ENCODE results near the gene CTCF. TPM values are rescaled to one million over a fixed set of nuclear protein-coding genes. Genes with fewer than 3 reads are reported as not detected.
A peak's percentile ranks its signal among the peaks of the same experiment; 100 is the strongest.

Gene CTCF
- total RNA-seq, 1 experiment from 2014 or later, result 53.8 TPM

DNA sequence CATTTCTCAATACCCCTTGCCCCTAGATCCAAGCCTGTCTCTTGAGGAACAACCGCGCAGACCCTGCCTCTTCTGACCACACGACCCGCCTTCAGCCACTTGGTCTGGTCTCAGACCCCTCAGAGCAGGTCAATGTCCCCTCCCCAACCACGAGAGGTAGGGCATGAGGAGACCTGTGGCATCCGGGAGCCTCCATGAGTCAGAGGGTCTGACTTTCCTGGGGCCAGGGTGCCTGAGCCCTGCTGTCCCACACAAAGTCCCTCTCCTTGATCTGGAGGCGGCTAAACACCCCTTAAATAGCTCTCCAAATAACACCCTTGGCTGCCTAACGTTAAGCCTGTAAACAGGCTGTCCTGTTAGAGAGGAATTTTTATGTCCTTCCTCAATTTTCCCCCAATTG lies 87.7 kb downstream of the CTCF start:
- DNase-seq (ENCODE audit: low read depth), result no peak

DNA sequence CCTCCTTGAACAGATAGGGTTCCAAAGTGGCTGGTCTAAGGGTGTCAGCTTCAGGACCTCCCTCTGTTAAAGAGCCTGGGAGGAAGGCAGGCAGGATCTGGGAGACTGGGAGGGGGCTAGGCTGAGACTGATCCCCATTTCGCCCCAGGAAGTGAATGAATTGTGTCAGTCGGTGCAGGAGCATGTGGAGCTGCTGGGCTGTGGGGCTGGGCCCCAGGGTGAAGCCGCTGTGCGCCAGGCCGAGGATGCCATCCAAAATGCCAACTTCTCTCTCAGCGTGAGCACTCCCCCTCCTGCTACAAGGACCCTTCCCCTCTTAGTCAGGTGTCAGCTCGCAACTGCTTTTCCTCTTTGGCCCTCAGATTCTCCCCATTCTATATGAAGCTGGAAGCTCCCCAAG lies 88.7 kb downstream of the CTCF start:
- no peak for DNase-seq (ENCODE audit: low read depth)

DNA sequence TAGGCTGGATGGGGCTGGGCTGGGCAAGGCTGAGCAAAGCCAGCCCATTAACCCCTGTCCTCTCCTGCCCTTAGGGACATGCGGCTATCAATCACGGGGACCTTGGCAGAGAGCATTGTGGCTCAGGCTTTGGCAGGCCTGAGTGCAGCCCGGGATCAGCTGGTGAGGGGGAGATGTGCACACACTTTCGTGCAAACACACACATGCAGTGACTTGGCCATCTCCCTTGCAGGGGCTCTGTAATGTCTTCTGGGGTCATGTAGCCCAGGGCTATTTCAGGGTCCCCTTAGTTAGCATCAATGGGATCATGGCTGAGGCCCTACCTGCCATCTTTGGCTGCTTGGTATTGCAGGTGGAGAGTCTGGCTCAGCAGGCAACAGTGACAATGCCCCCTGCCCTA lies 89.5 kb downstream of the CTCF start:
- DNase-seq (ENCODE audit: low read depth), result no peak

DNA sequence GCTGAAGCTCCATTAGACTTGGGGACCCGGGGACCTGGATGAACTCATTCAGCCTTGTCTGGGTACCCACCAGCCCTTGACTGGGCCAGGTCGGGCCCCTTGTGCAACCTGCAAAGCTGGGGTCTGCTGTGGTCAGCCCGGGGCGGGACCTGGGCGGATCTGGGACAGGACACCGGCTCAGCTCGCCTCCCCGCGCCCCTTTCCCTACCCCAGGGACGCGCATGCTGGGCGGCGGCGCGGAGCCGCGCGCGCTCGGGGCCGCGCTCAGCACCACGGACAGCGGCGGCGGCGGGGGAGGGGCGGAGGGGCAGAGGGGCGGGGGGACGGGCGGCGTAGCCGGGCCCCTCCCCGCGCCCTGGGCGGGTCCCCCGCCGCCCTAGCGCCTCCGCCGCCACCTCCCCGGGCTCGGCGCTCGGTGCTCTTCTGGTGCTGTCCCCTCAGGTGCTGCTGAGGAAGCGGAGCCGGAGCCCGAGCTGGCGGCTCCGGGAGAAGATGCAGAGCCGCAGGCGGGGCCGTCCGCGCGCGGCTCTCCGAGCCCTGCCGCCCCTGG lies 90.3 kb downstream of the CTCF start:
- peak; percentile 29 for DNase-seq (ENCODE audit: low read depth)

DNA sequence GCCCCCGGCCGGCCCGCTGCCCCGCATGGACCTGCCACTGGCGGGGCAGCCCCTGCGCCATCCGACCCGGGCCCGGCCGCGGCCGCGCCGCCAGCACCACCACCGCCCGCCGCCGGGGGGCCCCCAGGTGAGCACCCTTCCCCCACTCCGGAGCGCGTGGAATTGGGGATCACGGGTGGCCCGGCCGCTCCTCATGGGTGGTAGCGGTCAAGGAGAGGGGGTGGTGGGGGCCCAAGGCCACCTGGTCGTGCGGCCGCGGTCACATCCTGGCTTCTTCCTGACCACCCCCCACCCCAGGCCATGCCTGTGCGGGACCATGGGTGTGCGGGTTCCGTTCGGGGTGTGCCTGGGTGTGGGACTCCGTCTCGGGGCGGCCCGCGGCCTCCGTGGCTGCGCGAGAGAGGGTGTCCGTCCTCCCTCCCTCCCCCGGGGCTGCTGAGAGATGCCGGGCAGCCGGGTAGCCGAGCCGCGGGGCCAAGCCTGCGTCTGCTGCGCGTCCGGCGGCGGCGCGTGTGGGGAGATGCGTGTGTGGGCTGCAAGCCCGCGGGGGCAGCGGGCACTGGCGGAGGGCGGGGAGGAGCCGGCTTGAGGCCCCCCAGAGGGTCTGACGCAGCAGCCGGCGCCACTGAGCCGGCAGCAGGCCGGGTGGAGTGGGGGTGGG lies 90.9 kb downstream of the CTCF start:
- no peak for DNase-seq (ENCODE audit: low read depth)

DNA sequence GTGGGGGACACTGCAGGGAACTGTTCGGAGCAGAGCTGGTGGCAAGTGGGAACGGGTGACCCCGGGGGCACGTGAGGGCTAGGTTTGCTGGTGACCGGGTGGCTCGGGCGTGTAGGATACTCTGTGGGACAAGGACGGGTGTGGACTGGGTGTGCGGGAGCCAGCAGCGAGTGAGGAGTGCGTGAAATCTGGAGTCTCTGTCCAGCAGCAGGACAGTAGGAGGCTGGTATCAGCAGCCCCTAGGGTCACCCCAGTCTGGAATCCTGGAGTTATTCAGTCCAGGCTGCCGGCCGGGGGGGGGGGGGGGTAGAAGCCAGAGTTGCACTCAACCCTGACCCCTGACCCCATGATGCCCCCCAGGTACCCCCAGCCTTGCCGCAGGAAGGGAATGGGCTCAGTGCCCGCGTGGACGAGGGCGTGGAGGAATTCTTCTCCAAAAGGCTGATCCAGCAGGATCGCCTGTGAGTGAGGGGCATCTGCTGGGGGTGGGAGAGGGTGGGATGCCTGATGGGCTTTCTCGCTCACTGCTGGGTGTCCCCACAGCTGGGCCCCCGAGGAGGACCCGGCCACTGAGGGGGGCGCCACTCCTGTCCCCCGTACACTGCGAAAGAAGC lies 91.6 kb downstream of the CTCF start:
- DNase-seq (ENCODE audit: low read depth), result no peak

DNA sequence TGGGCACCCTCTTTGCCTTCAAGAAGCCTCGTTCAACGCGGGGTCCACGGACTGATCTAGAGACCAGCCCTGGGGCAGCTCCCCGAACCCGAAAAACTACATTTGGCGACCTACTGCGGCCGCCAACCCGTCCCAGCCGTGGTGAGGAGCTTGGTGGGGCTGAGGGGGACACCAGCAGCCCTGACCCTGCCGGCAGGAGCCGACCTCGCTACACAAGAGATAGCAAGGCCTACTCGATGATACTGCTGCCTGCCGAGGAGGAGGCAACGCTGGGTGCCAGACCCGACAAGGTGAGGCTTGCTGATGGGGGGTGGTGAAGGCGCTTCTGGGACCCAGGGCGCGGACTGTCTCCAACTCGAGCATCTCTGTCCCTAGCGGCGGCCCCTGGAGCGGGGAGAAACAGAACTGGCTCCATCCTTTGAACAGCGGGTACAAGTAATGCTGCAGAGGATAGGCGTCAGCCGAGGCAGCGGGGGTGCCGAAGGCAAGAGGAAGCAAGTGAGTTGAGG lies 92.1 kb downstream of the CTCF start:
- no peak for DNase-seq (ENCODE audit: low read depth)

DNA sequence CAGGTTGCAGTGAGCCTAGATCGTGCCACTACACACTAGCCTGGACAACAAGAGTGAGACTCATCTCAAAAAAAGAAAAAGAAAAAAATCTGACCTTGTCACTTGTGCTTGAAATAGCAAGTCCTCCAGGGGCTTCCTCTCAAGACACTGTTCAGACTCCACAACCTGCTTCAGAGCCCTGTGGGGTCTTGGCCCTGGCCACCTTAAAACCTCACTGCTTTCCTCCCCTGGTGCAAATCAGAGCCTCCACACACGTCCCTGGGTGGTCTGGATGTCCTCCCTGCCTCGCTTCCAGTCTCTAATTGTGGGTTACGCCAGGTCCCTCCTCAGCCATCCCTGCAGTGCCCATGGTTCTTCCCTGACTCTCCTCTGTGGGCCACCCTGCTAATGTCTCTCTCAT lies 93.0 kb downstream of the CTCF start:
- no peak for DNase-seq (ENCODE audit: low read depth)

DNA sequence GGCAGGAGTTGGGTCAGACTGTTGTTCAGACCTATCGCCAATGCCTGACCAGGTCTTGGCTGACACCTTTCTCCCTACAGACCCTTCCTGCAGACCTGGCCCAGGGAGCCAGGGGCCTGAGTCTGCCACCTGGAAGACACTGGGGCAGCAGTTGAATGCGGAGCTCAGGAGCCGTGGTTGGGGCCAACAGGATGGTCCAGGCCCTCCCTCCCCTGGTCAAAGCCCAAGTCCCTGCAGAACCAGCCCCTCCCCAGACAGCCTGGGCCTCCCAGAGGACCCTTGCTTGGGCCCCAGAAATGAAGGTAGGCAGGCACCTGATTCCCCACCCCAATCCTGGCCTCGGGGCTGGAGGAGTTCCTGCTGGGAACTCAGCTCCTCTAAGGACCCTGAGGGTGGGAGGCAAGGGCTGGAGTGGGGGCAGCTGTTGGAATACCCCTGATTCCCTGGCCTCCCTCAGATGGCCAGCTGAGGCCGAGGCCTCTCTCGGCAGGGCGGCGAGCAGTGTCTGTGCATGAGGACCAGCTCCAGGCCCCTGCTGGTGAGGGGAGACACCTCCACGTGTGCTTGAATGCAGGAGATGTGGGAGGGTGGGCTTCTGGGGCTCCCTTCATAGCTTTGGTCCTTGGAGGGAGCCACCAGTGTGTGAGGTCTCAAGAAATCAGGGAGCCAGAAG lies 94.2 kb downstream of the CTCF start:
- DNase-seq (ENCODE audit: low read depth), result no peak

DNA sequence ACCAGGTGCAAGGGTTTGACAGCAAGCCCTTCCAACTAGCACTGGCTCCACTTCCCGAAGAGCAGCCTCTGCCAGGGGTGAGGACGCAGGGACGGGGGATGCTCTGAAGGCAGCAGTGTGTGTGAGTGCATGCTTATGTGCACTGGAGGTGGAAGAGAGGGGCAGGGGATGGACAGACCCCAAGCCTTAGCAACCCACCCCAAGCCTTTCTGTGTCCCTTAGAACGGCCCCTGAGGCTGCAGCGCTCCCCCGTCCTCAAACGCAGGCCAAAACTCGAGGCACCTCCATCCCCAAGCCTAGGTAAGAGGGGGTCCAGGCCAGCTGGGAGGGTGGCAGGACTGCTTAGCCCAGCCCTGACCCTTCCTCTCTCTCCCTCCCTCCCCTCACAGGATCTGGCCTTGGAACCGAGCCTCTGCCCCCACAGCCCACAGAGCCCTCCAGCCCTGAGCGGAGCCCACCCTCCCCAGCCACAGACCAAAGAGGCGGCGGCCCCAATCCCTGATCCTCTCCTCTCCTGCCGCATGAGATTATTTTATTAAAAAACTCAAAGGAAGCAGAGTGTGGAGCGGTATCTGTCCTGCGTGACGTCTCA lies 94.8 kb downstream of the CTCF start:
- no peak for DNase-seq (ENCODE audit: low read depth)

DNA sequence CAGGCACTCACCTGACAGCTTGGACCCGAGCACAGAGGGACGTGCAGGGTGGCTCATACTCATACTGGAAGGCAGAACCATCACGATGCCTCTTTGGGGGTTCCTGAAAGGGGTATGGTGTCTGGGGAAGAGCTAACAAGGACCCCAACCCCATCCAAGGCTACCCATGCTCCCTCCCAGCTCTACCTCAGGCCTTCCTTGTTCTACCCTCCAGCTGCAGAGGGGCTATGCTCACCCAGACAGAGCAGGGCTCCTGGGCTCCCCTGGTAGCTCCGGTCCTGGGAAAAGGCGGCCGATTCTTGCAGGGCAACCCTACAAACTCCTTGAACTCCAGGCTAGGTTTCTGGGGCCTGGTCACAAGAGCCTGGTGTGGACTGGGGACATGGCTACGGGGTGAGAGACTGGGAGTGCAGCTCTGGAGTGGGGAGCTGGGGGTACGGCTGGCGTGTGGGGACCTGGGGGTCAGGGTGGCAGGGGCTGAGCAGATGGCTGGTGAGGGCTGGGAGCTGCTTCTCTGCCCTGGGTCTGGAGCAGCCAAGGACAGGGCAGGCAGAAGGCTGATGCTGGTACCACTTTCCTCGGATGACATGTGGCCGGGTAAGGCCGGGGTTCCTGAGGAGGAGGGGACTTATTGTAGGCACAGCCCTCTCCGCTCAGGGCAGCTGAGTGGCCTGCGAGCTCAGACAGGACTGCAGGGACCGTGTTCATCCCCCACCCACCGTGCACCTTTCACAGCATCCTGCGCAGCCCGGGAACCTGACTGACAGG lies 95.6 kb downstream of the CTCF start:
- DNase-seq (ENCODE audit: low read depth), result no peak

DNA sequence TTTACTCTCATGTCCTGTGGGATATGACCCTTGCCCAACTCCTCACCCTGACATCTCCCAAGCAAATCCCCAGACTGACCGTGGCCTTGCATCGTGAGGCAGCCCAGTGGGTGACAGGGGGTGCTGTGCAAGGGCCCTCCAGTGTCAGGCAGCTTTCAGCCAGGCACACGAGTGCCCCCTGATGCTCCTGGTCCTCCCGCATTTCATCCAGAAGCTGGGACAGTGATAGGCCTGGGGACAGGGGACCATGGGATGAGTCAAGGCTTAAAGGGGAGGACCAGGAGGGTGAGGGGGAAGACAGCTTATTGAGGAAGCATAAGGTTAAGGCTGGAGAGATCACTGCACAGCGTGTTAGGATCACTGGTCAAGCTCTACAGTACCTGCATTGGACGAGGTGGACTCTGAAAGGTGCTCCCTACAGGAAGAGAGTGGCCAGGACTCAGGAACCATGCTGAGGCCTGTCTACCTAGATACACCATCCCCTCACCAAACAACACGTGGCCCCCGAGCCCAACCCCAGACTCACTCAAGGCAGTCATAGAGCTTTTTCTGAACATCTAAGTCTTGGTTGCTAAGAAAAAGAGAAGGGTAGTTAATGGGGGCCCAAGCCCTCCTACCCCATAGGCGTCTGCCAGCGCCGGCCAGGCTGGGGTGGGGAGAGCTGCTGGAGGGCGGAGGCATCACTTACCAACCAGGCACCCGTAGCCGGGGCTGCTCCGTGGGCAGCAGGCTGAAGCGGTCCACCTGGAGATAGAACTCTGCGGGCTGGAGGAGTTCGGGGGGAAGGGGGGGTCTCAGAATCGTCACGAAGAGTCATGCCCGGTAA lies 96.7 kb downstream of the CTCF start:
- DNase-seq (ENCODE audit: low read depth), result no peak

DNA sequence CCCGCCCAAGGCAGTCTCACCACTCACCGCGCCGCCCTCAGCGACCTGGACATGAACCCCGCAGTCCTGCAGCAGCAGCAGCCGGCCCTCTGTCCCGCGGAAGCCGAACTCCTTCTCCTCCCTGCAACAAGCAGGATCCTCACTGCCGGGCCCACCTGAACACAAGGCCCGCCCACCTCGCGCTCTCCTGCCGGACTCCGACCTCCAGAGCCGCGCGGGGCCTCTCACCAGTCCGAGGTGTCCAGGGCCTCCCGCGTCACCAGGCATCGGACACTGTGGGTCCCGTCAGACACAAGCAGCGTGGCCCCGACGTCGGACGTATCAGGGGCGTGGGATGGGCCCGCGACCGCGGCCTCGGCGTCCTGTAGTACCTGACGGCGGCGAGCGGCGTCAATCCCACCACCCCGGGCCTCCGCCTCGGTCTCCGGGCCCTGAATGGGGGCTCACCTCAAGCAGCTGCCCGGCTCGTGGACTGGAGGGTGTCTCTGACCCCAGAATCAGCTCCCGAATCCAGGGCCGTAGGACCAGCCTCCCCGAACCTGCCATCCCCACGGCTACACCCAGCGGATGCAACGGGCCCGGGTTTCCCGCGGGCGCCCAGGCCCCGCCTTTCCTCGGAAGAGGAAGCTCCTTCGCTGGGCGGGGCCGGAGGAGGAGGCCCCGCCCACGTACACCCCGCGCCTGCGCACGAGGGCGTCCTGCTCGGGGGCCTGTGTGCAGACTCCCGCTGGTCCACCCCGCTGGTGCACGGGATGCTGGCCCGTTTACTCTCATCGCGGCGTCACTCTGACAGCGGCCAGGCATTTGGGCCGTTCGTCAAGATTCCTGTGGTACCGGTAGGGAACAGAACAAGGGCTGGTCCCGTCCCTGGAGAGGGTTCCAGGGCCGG lies 97.6 kb downstream of the CTCF start, which contains the start of gene ACD:
Gene ACD (minus strand): TSS at position 586 of the 889 bp plus-strand sequence. CDS start 40 bp downstream, at position 546.
- DNase-seq (ENCODE audit: low read depth), result peak; percentile 85

DNA sequence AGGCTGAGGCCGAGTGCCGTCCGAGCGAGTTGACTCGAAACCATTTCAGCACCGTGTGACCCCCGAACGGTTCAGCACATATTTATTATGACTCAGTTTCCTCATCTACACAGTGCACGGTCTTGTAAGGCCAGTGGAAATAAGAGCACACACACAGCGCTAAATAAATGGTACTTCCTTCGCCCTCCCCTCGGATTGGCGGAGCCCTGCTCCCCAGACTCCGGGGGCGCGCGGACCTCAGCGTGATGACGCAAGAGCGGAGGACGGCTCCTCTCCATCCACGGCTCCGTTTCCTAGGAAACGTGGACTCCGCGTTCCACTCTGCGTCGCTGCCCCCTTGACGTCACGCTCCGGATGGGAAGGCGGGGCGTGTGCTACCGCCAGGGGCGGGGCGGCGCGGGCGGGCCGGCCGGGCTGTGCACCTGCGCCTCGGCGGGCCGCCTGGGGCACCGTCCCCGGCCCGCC lies 98.3 kb downstream of the CTCF start, which contains the start of gene PARD6A:
Gene PARD6A (plus strand): TSS at position 397 of the 465 bp plus-strand sequence. CDS start 79 bp downstream, outside the sequence.
- peak; percentile 92 for DNase-seq (ENCODE audit: low read depth)

DNA sequence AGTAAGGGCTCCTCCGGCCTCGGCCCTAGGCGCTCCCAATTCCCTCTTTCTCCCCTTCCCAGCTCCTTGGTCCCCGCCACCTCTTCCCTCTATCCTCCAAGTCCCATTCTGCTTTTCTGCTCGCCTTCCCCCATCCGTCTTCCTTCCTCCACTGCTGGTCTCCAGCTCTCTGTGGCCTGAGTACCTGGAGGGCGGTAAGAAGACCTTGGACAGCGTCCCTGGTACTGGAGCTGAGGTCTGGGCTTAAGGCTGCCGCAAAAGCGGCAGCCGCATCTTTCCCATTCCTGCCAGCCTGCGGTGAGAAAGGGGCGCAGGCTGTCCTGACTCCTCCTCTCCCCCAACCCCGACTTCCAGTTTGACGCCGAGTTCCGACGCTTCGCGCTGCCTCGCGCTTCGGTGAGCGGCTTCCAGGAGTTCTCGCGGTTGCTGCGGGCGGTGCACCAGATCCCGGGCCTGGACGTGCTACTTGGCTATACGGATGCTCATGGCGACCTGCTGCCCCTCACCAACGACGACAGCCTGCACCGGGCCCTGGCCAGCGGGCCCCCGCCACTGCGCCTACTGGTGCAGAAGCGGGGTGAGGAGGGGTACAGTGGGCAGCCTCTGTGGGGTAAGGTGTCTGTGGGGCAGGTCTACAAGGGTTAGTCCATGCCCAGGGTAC lies 98.9 kb downstream of the CTCF start:
- no peak for DNase-seq (ENCODE audit: low read depth)

DNA sequence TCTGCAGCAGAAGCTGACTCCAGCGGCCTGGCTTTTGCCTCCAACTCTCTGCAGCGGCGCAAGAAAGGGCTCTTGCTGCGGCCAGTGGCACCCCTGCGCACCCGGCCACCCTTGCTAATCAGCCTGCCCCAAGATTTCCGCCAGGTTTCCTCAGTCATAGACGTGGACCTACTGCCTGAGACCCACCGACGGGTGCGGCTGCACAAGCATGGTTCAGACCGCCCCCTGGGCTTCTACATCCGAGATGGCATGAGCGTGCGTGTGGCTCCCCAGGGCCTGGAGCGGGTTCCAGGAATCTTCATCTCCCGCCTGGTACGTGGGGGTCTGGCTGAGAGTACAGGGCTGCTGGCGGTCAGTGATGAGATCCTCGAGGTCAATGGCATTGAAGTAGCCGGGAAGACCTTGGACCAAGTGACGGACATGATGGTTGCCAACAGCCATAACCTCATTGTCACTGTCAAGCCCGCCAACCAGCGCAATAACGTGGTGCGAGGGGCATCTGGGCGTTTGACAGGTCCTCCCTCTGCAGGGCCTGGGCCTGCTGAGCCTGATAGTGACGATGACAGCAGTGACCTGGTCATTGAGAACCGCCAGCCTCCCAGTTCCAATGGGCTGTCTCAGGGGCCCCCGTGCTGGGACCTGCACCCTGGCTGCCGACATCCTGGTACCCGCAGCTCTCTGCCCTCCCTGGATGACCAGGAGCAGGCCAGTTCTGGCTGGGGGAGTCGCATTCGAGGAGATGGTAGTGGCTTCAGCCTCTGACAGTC lies 99.7 kb downstream of the CTCF start:
- DNase-seq (ENCODE audit: low read depth), result no peak

DNA sequence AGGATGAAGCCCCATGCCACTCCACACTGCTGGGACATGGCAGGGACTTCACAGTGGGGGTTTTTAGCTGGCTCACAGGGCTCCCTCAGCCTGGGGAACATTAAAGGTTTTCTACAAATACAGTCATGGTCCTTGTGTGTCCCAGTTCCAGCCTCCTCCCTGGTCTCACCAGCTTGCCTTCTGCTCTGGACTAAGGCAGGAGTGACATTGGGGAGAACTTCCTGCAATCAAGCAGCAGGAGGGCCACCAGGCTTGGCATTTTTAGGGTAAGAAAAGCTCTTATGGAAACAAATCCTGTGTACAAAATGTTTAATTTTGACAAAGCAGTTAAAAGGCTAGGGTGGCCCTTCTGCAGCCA lies 100.3 kb downstream of the CTCF start:
- DNase-seq (ENCODE audit: low read depth), result no peak
